Skeletal muscle satellite cell (primary cell): Measurements from ENCODE around the gene TNFRSF11A. TPM values are rescaled to one million over a fixed set of nuclear protein-coding genes. Genes with fewer than 3 reads are reported as not detected.

Experiments used
- H3K27me3 ChIP-seq: 2 replicates; pipeline ENCODE4 v1.7.0; 2013; ENCODE audit warnings: low read length; ENCODE audit not compliant: control insufficient read depth, insufficient read depth
- H3K36me3 ChIP-seq: 2 replicates; pipeline ENCODE4 v1.7.0; 2013; ENCODE audit warnings: mild to moderate bottlenecking, control low read depth, low read length; ENCODE audit not compliant: insufficient read depth
- H3K4me1 ChIP-seq: 2 replicates; pipeline ENCODE4 v1.7.0; 2013; ENCODE audit warnings: low read length; ENCODE audit not compliant: control insufficient read depth, insufficient read depth
- H3K4me2 ChIP-seq: 2 replicates; pipeline ENCODE4 v1.7.0; 2013; ENCODE audit warnings: mild to moderate bottlenecking, low read length
- H3K4me3 ChIP-seq: 2 replicates; pipeline ENCODE4 v1.7.0; 2013; ENCODE audit warnings: low read length
- H3K9ac ChIP-seq: 2 replicates; pipeline ENCODE4 v1.7.0; 2013; ENCODE audit warnings: mild to moderate bottlenecking, low read depth, low read length, moderate library complexity
- H3K9me3 ChIP-seq: replicated peaks from 2 replicates; pipeline ENCODE4 v1.7.0; 2013; ENCODE audit warnings: mild to moderate bottlenecking, control low read depth, low read length
- small RNA-seq: library from RNA; depleted of rRNA; stranded (forward); fragments of <200 nt; gene quantifications from one replicate; pipeline ENCODE3, GENCODE V24; 2012

The TNFRSF11A gene

GRCh38 chr18:62434798-62435197 is 109.7 kb downstream of the TNFRSF11A start:
- peaks cover 18% of the 10 kb centered on the region for H3K27me3 ChIP-seq
- H3K4me1 ChIP-seq: peaks cover 16% of the 10 kb centered on the region
- H3K4me2 ChIP-seq: no peak overlapping the region
- no peak overlapping the region for H3K9ac ChIP-seq
- H3K36me3 ChIP-seq: no peaks in the 10 kb centered on the region
- no peak overlapping the region for H3K4me3 ChIP-seq
- no peaks in the 10 kb centered on the region for H3K9me3 ChIP-seq

DNA sequence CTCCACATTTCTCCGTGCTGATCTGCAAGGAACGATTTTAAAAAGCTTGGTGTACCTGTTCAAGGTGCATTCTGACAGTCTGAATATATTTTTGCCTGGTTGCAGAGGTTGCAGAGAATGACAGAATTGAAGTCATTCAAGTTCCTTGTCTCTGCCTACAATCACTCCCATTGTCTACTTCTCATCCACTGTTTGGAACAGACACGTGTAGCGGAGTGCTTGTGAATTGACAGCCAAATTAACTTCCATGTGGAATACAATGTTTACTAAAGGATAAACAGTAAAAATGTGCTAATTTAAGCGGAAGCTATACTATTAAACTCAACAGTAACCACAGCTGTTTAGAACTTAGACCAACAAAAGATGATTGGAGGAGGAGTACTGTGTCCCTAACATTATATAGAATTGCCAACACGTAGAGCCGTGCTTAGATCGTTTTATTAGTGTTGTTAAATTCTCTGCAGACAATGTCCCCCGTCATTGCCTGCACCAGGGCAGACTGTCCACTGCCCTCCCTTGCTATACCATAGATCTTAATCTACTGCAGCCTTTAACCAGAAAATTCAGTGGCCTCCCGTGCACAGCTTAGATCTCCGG is 110.4 kb downstream of the TNFRSF11A start:
- no peaks in the 10 kb centered on the region for H3K9me3 ChIP-seq
- H3K9ac ChIP-seq: no peak overlapping the region
- H3K4me2 ChIP-seq: no peak overlapping the region
- H3K36me3 ChIP-seq: no peaks in the 10 kb centered on the region
- H3K4me1 ChIP-seq: peaks cover 16% of the 10 kb centered on the region
- no peak overlapping the region for H3K4me3 ChIP-seq
- peaks cover 18% of the 10 kb centered on the region for H3K27me3 ChIP-seq

GRCh38 chr18:62436636-62437234 is 111.6 kb downstream of the TNFRSF11A start:
- no peak overlapping the region for H3K9ac ChIP-seq
- H3K4me3 ChIP-seq: no peak overlapping the region
- H3K27me3 ChIP-seq: peaks cover 22% of the 10 kb centered on the region
- no peak overlapping the region for H3K4me2 ChIP-seq
- H3K4me1 ChIP-seq: peaks cover 16% of the 10 kb centered on the region
- H3K36me3 ChIP-seq: no peaks in the 10 kb centered on the region
- H3K9me3 ChIP-seq: no peaks in the 10 kb centered on the region

DNA sequence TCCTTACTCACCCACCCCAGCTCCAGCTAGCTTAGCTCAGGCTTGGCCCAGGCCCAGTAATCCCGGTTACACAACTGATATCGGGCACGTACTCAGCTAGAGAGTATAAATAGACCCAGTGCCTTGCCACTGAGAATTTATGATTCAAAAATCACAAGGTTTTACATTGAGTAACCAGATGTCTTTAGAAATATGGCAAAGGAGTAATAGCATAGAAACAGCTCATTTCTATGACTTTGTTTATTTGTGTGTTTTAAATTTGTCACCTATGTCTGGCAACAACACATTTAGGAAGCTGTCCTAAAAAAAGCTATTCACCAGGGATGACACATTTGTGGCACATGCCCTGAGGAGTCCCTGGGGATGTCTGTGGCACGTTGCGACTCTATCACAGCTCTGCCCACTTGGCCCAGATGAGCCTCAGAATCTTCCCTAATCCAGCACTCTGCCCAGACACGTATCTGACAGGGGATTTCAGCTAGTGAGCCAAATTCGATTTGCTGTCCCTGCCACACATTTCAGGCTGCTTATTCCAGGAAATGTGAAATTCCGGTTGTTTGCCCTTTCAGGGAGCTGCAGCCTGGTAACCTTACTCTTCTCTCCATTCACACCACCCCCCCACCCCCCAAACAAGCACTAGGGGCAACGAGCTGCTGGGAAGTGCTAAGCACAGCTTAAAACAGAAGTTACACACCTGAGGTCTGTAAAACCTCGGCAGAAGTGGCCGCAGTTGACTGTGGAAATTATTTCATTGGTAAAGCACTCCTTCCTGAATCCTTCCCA is 112.3 kb downstream of the TNFRSF11A start:
- H3K4me3 ChIP-seq: peak overlapping the region; percentile 34
- no peaks in the 10 kb centered on the region for H3K36me3 ChIP-seq
- H3K9ac ChIP-seq: peak overlapping the region; percentile 13
- peaks cover 16% of the 10 kb centered on the region for H3K4me1 ChIP-seq
- H3K4me2 ChIP-seq: peak overlapping the region; percentile 59
- H3K27me3 ChIP-seq: peaks cover 26% of the 10 kb centered on the region
- H3K9me3 ChIP-seq: no peaks in the 10 kb centered on the region

DNA sequence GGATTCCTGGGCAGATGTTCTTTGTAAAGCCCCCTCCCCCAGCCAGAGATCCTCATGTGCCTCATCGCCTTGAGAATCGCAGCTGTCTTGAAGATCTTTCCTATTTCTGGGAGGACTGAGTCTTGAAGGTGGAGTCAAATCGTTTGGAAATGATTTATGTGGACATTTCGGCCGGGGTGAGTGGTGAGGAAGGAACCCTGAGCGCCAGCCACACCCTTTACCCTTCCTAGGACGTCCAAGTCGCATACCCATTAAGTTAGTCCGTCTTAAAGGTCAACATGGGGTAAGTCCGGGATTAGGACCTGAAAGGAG is 112.9 kb downstream of the TNFRSF11A start:
- peaks cover 30% of the 10 kb centered on the region for H3K27me3 ChIP-seq
- H3K36me3 ChIP-seq: no peaks in the 10 kb centered on the region
- peaks cover 16% of the 10 kb centered on the region for H3K4me1 ChIP-seq
- H3K9me3 ChIP-seq: no peaks in the 10 kb centered on the region
- peak overlapping the region; percentile 34 for H3K4me3 ChIP-seq
- H3K9ac ChIP-seq: no peak overlapping the region
- peak overlapping the region; percentile 59 for H3K4me2 ChIP-seq

DNA sequence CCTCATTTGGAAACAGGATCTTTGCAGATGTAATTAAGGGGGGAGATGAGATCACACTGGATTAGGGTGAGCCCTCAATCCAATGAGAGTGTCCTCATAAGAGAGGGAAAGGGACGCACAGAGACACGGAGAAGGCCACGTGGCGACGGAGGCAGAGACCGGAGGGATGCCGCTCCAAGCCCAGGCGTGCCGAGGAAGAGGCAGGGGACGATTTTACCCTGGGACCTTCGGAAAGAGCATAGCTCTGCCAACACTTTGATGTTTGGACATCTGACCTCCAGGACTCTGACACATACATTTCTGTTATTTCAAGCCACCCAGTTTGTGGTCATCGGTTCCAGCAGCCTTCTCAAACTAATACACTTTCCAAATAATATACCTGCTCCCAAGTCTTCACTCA is 113.3 kb downstream of the TNFRSF11A start:
- Histone ChIP-seq H3K4me1 (peaks cover 16% of the 10 kb centered on the region), H3K4me2 (peak overlapping the region; percentile 59), H3K9ac (no peak overlapping the region), H3K27me3 (peaks cover 29% of the 10 kb centered on the region), H3K4me3 (no peak overlapping the region), H3K36me3 (no peaks in the 10 kb centered on the region), H3K9me3 (no peaks in the 10 kb centered on the region)

DNA sequence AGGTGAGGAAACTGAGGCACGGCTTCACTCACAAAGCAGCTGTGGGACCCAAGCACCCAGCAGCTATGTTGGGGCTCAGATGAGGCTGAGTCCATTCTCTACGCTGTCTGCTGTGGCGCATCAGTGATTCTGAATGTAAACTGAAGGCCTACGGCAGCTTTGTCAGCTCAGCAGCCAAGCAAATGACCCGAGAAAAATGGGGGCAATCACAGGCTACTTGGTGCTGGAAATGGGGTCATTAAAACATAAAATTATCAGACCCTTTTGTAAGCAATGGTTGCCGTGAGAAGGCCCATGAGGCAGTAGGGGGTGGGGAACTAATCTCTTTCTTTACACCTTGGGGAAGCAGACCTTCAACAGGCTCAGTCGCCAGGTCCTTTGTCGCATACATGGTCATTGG is 113.8 kb downstream of the TNFRSF11A start:
- H3K36me3 ChIP-seq: no peaks in the 10 kb centered on the region
- H3K9me3 ChIP-seq: no peaks in the 10 kb centered on the region
- peaks cover 26% of the 10 kb centered on the region for H3K27me3 ChIP-seq
- no peak overlapping the region for H3K4me3 ChIP-seq
- H3K9ac ChIP-seq: no peak overlapping the region
- no peak overlapping the region for H3K4me2 ChIP-seq
- H3K4me1 ChIP-seq: peaks cover 16% of the 10 kb centered on the region

Small RNA genes lying within 50 kb of the gene (small RNA-seq; reads per million reads assigned to genes)
- not detected for gene AC100843.2
- gene RF00019: not detected
